Esophagus muscularis mucosa (tissue), 4 donors: ENCODE data around the gene C14orf180. TPM values are rescaled to one million over a fixed set of nuclear protein-coding genes. Genes with fewer than 3 reads are reported as not detected.
"Not testable (repeated sequence)": the region's sequence is repeated elsewhere in the genome, so short reads cannot be mapped to it uniquely, and the experiment has no call there.

Source experiments
- DNase-seq: peaks from one replicate; pipeline ENCODE4 v3.0.0-alpha.2; 2017; ENCODE audit errors: extremely low spot score
- H3K27ac ChIP-seq, 4 donors: fragments of 200-600 bp; sonication (generic); replicated peaks in 1 of 4; 1 replicate in 3 of 4; 2 replicates in 1 of 4; pipeline ENCODE4 v1.5.1; 2016 to 2019; ENCODE audit warnings: mild to moderate bottlenecking in 1 of 4
- H3K27me3 ChIP-seq, 4 donors: fragments of 200-600 bp; sonication (generic); one replicate each; pipeline versions ENCODE4 v1.5.1 to v1.6.0; 2016 to 2019
- H3K36me3 ChIP-seq, 4 donors: fragments of 200-600 bp; sonication (generic); one replicate each; pipeline ENCODE4 v1.5.1; 2016 to 2019
- H3K4me1 ChIP-seq, 4 donors: fragments of 200-600 bp; sonication (generic); one replicate each; pipeline ENCODE4 v1.5.1; 2016 to 2019
- H3K4me3 ChIP-seq, 4 donors: fragments of 200-600 bp; sonication (generic); 1 replicate in 2 of 4; 2 replicates in 2 of 4; pipeline ENCODE4 v1.5.1; 2016 to 2019; ENCODE audit warnings: mild to moderate bottlenecking in 4 of 4, moderate library complexity in 1 of 4
- H3K9me3 ChIP-seq, 4 donors: fragments of 200-600 bp; sonication (generic); 1 replicate in 3 of 4; 2 replicates in 1 of 4; pipeline ENCODE4 v1.5.1; 2016 to 2019
- CTCF ChIP-seq, 3 experiments: fragments of 200-600 bp in 2 of 3; fragments of 450-650 bp in 1 of 3; sonication (generic) in 2 of 3; IDR thresholded peaks; one replicate each; pipeline ENCODE4 v1.5.1; 2017 to 2019; ENCODE audit warnings: antibody characterized with exemption in 3 of 3, mild to moderate bottlenecking in 2 of 3, moderate library complexity in 1 of 3
- EP300 ChIP-seq: sonication (generic); formaldehyde crosslinking; IDR thresholded peaks from one replicate; pipeline ENCODE4 v1.6.1; 2017; ENCODE audit warnings: antibody characterized with exemption
- POLR2A ChIP-seq: fragments of 450-650 bp; IDR thresholded peaks from one replicate; pipeline ENCODE4 v1.6.1; 2017; ENCODE audit warnings: antibody characterized with exemption, moderate library complexity, mild to moderate bottlenecking, low read depth
- POLR2AphosphoS5 ChIP-seq, 2 donors: sonication (generic); formaldehyde crosslinking; IDR thresholded peaks; one replicate each; pipeline ENCODE4 v1.6.1; 2017; ENCODE audit warnings: antibody characterized with exemption in 2 of 2
- WGBS: methylation state at CpG from one replicate; pipeline ENCODE4 v1.1.5; 2018; 5-methylcytosine and 5-hydroxymethylcytosine counted together
- intact Hi-C: fragments of 100-400 bp; cut with DNase I; formaldehyde crosslinking; loops from one replicate; pipeline ENCODE4 v1.15.1; 2023
- total RNA-seq, 4 donors: library from RNA; depleted of rRNA; stranded (reverse); fragments of >200 nt; gene quantifications; one replicate each; pipeline versions ENCODE4 v1.1.0 to v1.2.1, GENCODE V29; 2016

Gene C14orf180
- total RNA-seq, 4 donors from 2014 or later, result 0.42 TPM; not detected in 3

- Histone ChIP-seq H3K27ac (no peak overlapping the region), H3K4me1 (no peaks in the 10 kb centered on the region), H3K27me3 (peaks cover 0 to 51% (median 2%) of the 10 kb centered on the region in 4 donors), H3K36me3 (no peaks in the 10 kb centered on the region), H3K4me3 (no peak overlapping the region), H3K9me3 (peaks cover 0 to 5% (median 4%) of the 10 kb centered on the region in 4 donors)
- no peak for TF ChIP-seq POLR2AphosphoS5 (IDR thresholded peaks at IDR 0.05)
- no peak for TF ChIP-seq CTCF (IDR thresholded peaks at IDR 0.05)
- TF ChIP-seq POLR2A, result no peak
- TF ChIP-seq EP300, result no peak
- intact Hi-C loops, result no loop called here
- 84% methylated on average over 17 of the region's 20 CpGs for WGBS
- no peak for DNase-seq
These were observed 54.7 kb downstream of the C14orf180 start for GRCh38 chr14:104634138-104634760.

- peaks cover 0 to 5% (median 2%) of the 10 kb centered on the region in 4 donors for H3K4me1 ChIP-seq
- H3K27me3 ChIP-seq, result peaks cover 0 to 58% (median 6%) of the 10 kb centered on the region in 4 donors
- H3K9me3 ChIP-seq, result no peaks in the 10 kb centered on the region
- intact Hi-C loops, result loop anchor here (5.0 kb wide), 2 partner anchors 498 to 543 kb away; partner anchors contain the start of gene KIF26A
- no peak overlapping the region for H3K4me3 ChIP-seq
- 73% methylated on average over 14 of the region's 26 CpGs for WGBS
- H3K36me3 ChIP-seq, result no peaks in the 10 kb centered on the region
- DNase-seq, result no peak
- TF ChIP-seq CTCF (IDR thresholded peaks at IDR 0.05), result no peak
- TF ChIP-seq POLR2A, result no peak
- no peak for TF ChIP-seq POLR2AphosphoS5 (IDR thresholded peaks at IDR 0.05)
- TF ChIP-seq EP300, result no peak
- H3K27ac ChIP-seq, result no peak overlapping the region
These were observed 55.5 kb downstream of the C14orf180 start for GRCh38 chr14:104634886-104635570.

- Histone ChIP-seq H3K27ac (no peak overlapping the region), H3K36me3 (no peaks in the 10 kb centered on the region), H3K4me1 (peaks cover 0 to 9% (median 3%) of the 10 kb centered on the region in 4 donors), H3K9me3 (no peaks in the 10 kb centered on the region), H3K27me3 (peaks cover 0 to 65% (median 6%) of the 10 kb centered on the region in 4 donors), H3K4me3 (no peak overlapping the region)
- intact Hi-C loops, result loop anchor here (5.0 kb wide), 2 partner anchors 498 to 543 kb away; partner anchors contain the start of gene KIF26A
- TF ChIP-seq CTCF (IDR thresholded peaks at IDR 0.05) (no peak), EP300 (no peak), POLR2AphosphoS5 (IDR thresholded peaks at IDR 0.05) (no peak), POLR2A (no peak)
- DNase-seq, result no peak
- 92% methylated on average over 14 of the region's 14 CpGs for WGBS
These were observed 56.2 kb downstream of the C14orf180 start for GRCh38 chr14:104635717-104636116.

- Histone ChIP-seq H3K4me3 (no peak overlapping the region), H3K27me3 (peaks cover 0 to 69% (median 6%) of the 10 kb centered on the region in 4 donors), H3K27ac (no peak overlapping the region), H3K4me1 (peaks cover 0 to 9% (median 3%) of the 10 kb centered on the region in 4 donors), H3K36me3 (no peaks in the 10 kb centered on the region), H3K9me3 (no peaks in the 10 kb centered on the region)
- TF ChIP-seq CTCF (IDR thresholded peaks at IDR 0.05) (no peak), EP300 (no peak), POLR2AphosphoS5 (IDR thresholded peaks at IDR 0.05) (no peak), POLR2A (no peak)
- intact Hi-C loops, result loop anchor here (5.0 kb wide), 2 partner anchors 499 to 544 kb away; partner anchors contain the start of gene KIF26A
- 88% methylated on average over 11 of the region's 11 CpGs for WGBS
- no peak for DNase-seq
These were observed 56.6 kb downstream of the C14orf180 start for GRCh38 chr14:104636131-104636530.

GRCh38 chr14:104636846-104637545 is 57.4 kb downstream of the C14orf180 start:
- not testable (repeated sequence) for DNase-seq, H3K4me3 ChIP-seq, H3K36me3 ChIP-seq, H3K4me1 ChIP-seq, H3K27ac ChIP-seq, H3K9me3 ChIP-seq
- WGBS, result 93% methylated on average over 15 of the region's 39 CpGs
- intact Hi-C loops, result loop anchor here (5.0 kb wide), 2 partner anchors 500 to 545 kb away; partner anchors contain the start of gene KIF26A
- peaks cover 0 to 71% (median 6%) of the 10 kb centered on the region in 4 donors for H3K27me3 ChIP-seq
